Hindlimb muscle (tissue), 1 donor: ENCODE measurements around the gene LRRC45. TPM values are rescaled to one million over a fixed set of nuclear protein-coding genes. Genes with fewer than 3 reads are reported as not detected.

Experiments used
- DNase-seq: peaks from one replicate; pipeline ENCODE4 v3.0.0-alpha.2; 2013
- polyA plus RNA-seq: library from polyadenylated mRNA; unstranded; fragments of 120-200 nt; gene quantifications from one replicate; pipeline ENCODE4 v1.2.1, GENCODE V29; 2013; ENCODE audit not compliant: insufficient read length

The LRRC45 gene
- polyA plus RNA-seq, 1 donor, result 10.6 TPM

GRCh38 chr17:82008258-82008940 is 14.7 kb upstream of the LRRC45 start:
- no peak for DNase-seq

- no peak for DNase-seq
Measured at GRCh38 chr17:82008941-82009405, 14.1 kb upstream of the LRRC45 start.

- DNase-seq, result no peak
Measured at GRCh38 chr17:82009413-82009812, 13.7 kb upstream of the LRRC45 start.

GRCh38 chr17:82010575-82011525 is 12.3 kb upstream of the LRRC45 start:
- no peak for DNase-seq

GRCh38 chr17:82011617-82012187 is 11.4 kb upstream of the LRRC45 start:
- DNase-seq, result no peak

- no peak for DNase-seq
Measured at GRCh38 chr17:82012261-82012639, 10.9 kb upstream of the LRRC45 start.

- DNase-seq, result no peak
Measured at GRCh38 chr17:82012640-82013295, 10.3 kb upstream of the LRRC45 start.

GRCh38 chr17:82013341-82013740 is 9.8 kb upstream of the LRRC45 start:
- DNase-seq, result no peak

GRCh38 chr17:82013772-82014321 is 9.3 kb upstream of the LRRC45 start:
- DNase-seq, result no peak

- no peak for DNase-seq
Measured at GRCh38 chr17:82014432-82014831, 8.7 kb upstream of the LRRC45 start.

- no peak for DNase-seq
Measured at GRCh38 chr17:82014971-82015310, 8.2 kb upstream of the LRRC45 start.

- DNase-seq, result no peak
Measured at GRCh38 chr17:82015311-82015971, 7.7 kb upstream of the LRRC45 start.

GRCh38 chr17:82016061-82016874 is 6.8 kb upstream of the LRRC45 start:
- no peak for DNase-seq

GRCh38 chr17:82016875-82017459 is 6.1 kb upstream of the LRRC45 start:
- DNase-seq, result no peak

- no peak for DNase-seq
Measured at GRCh38 chr17:82017612-82018151, 5.4 kb upstream of the LRRC45 start.

- no peak for DNase-seq
Measured at GRCh38 chr17:82018152-82018988, 4.7 kb upstream of the LRRC45 start.

GRCh38 chr17:82018989-82019689 is 4.0 kb upstream of the LRRC45 start:
- no peak for DNase-seq

- DNase-seq, result no peak
Measured at GRCh38 chr17:82019690-82020571, 3.2 kb upstream of the LRRC45 start.
